GM10266 (cell line): ENCODE measurements around the gene RUNX3.
A peak's percentile ranks its signal among the peaks of the same experiment; 100 is the strongest.

Source experiments
- DNase-seq: peaks from one replicate; pipeline ENCODE4 v3.0.0; 2012; ENCODE audit errors: extremely low spot score
- TF ChIP-seq, protein P1 (sequence below): IDR thresholded peaks from 2 replicates; pipeline ENCODE4 v1.5.1; 2012; ENCODE audit warnings: mild to moderate bottlenecking, low read depth; ENCODE audit not compliant: control insufficient read depth, insufficient read depth; ENCODE audit errors: missing control alignments

RUNX3 gene

DNA sequence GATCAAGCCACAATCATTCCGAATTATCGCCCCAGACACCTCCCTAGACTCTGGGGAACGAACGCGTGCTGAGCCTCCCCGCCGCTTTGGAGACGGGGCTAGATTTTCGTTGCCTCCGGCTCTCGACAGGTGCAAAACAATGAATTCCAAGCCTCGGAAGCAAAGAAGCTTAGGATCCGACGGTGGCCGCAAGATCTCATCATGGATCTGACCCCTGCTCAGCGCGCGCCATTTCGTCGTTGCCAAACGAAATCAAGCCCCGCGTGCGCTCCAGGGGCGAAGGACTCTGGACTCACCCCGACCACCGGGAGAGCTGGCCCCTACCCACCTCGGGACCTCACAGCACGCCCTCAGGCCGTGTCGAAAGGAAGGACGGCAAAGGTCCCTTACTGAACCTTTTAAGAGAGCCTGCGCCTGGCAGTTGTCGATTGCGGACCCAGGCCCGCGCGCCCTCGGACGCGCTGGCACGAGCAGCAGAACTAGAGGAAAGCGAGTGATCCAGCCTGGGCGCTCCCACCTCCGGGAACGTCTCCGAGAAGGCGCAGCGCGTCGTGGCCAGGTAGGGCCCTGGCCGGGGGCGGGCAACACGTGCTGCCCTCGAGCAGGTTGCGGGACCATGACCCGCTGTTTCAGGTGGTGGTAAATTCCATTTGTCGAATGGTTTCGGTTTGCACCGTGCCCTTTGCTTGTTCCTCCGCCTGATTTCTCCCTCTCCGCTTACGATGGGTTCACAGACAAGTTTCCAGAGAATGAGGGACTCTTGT, 1.6 kb upstream of the RUNX3 start:
- TF ChIP-seq, protein P1, sequence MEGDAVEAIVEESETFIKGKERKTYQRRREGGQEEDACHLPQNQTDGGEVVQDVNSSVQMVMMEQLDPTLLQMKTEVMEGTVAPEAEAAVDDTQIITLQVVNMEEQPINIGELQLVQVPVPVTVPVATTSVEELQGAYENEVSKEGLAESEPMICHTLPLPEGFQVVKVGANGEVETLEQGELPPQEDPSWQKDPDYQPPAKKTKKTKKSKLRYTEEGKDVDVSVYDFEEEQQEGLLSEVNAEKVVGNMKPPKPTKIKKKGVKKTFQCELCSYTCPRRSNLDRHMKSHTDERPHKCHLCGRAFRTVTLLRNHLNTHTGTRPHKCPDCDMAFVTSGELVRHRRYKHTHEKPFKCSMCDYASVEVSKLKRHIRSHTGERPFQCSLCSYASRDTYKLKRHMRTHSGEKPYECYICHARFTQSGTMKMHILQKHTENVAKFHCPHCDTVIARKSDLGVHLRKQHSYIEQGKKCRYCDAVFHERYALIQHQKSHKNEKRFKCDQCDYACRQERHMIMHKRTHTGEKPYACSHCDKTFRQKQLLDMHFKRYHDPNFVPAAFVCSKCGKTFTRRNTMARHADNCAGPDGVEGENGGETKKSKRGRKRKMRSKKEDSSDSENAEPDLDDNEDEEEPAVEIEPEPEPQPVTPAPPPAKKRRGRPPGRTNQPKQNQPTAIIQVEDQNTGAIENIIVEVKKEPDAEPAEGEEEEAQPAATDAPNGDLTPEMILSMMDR = no peak
- DNase-seq = no peak

DNA sequence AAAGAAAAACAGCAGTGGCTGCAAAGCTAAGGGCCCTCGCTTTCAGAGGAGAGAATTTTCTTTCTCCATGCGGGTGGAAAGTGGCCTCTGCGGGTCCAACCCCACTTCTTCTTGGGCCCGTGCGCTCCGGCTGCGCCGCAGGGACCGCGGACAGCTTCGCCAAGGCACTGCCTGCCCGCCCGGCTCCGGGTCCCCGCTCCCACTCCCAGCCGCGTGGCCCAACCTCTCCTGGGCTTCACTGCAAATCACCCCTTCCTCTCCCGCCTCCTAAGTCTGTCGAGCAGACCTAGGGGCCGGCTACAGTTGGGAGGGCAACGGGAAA, 1.0 kb upstream of the RUNX3 start:
- TF ChIP-seq, protein P1 = no peak
- no peak for DNase-seq

DNA sequence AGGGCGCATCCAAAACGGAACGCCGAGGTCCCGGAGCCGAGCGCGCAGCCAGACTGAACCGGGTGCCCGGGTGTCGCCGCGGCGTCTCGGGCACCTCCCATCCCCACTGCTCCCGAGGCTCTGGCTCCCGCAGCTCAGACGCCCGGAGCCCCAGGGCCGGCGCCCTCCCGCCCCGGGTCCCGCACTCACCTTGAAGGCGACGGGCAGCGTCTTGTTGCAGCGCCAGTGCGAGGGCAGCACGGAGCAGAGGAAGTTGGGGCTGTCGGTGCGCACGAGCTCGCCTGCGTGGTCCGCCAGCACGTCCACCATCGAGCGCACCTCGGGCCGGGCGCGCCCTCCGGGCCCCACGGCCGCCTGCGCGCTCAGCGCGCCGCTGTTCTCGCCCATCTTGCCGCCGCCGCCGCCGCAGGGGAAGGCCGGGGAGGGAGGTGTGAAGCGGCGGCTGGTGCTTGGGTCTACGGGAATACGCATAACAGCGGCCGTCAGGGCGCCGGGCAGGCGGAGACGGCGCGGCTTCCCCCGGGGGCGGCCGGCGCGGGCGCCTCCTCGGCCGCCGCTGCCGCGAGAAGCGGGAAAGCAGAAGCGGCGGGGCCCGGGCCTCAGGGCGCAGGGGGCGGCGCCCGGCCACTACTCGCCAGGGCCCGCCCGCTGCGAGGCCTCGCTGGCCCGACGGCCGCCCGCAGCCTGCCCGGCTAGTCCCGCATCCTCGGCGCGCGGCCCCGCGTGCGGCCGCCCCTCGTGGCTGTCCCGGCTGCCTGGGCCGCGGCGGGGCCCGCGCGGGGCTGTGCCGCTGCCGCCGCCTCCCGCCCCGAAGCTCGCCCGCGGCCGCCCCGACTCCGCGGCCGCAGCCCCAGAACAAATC, 447 bp downstream of the RUNX3 start:
- TF ChIP-seq, protein P1 = no peak
- peak; percentile 66 for DNase-seq

DNA sequence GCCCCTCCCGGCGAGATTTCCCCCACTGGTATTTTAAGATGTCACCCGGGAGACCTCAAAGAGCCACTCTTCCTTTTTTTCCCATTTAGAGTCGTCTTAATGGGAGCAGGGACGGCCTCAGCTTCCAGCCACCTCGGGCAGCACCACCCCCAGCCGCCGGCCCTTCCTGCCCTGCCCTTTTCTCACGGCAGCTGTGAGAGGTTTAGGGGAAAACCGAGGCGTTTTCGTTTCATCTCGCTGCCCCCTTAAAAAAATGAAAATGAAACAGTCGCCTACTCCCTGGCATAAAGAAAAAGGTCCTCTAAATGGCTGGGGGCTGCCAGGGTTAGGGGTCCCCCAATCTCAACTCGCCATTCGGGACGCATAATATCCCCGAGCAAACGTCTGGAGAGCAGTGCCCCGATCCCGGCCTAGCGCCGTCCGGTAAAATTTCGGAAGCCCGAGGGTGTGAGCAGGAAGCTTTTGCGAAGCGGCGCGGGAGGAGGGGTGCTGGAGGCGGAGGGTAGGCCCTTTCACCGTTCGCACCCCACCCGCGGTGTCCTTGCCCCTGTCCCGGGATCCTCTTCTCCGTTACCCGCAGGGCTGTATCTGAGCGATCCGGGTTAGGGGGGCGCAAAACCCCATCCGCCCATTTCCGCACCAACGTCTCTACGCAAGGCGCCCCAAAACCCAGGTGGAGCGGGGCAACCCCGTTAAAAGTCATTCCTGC, 1.2 kb downstream of the RUNX3 start:
- TF ChIP-seq, protein P1 = no peak
- DNase-seq = peak; percentile 65

DNA sequence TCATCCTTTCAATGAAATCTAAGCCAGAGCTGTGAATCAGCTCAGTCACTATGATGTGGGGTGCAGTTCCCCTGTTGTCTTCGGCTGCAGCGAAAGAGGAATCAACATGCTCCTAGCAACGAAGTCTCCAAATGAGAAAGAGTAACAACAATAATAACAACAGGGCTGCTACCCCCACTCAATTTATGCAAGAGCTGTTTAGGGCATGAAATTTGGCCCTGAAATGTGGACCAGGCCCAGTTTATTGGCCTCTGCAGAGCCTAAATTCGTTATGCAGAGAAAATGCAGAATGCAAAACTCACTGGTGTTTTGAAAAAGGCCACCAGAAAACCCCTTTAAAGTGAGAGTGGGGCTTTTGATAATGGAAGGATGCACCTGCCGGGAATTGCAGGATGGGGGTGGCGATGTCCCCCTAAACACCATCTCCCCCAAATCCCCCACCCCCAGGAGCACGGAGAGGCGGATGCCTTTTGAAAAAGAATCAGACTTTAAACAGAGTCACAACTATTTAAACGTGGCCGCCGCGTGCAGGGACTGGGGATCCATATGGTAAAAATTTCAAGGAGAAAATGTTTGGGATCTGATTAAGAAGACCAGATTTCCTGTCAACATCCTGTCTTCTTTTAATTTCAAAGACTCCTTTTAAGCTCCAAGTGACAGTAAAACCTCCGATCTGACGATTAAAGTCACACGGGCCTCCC, 1.9 kb downstream of the RUNX3 start:
- DNase-seq = no peak
- TF ChIP-seq, protein P1 = no peak

DNA sequence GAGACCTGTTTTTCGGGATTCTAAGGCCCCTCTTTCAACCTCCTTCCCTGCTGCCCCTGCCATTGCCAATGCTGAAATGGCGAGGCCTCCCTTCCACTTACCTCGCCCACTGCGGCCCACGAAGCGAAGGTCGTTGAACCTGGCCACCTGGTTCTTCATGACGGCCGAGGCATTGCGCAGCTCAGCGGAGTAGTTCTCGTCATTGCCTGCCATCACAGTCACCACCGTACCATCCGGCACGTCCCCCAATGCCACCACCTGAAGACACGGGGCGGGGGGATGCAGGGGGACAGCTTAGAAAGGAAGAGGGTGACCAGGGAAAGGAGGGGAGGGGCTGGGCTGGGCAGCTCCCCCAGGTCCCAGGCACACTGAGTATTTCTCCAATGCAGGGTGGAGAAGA, 2.6 kb downstream of the RUNX3 start:
- no peak for DNase-seq
- TF ChIP-seq, protein P1 = no peak
